ENCODE measurements around the gene C10orf95. TPM values are rescaled to one million over a fixed set of nuclear protein-coding genes. Genes with fewer than 3 reads are reported as not detected.

The C10orf95 gene
- total RNA-seq, 1 experiment from 2014 or later = 0.21 TPM

DNA sequence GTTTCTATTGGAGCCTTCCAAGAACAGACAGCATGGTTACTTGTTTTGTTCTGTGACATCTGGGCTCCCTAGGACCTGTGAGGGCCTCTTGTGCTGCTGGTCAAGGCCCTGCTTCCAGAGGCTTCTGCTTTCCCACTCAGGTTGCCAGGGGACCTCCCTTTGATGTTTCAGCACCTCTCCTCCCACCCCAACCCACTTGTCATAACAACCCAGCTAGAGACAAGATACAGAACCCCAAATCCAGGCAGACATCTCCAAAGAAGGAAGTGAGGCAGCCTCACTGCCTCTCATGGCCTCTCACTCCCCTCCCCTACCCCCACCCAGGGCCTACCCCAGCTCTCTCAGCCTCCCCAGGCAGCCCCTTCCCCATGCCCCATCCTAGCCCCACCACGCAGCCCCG is 44.5 kb downstream of the C10orf95 start:
- CTCF ChIA-PET = interaction anchor here (0.5 to 0.6 kb wide), 3 partner anchors 12 to 22 kb away, joined by 4 to 9 read pairs (median 4); partner anchors contain the start of gene PSD
- in situ Hi-C loops (cut with HindIII; ENCODE audit: low pct_unique_long_range_greater_than_20kb, low sequenced_read_pairs) = no loop called here
- Histone ChIP-seq H3K27ac (ENCODE audit: low read length) (no peak overlapping the region), H3K4me3 (ENCODE audit: low read depth in 2 of 2, low read length in 2 of 2) (no peak overlapping the region), H3K27me3 (ENCODE audit: control insufficient read depth, insufficient read depth, low read length) (0 out of 2 replicates have a peak, but pooled peaks cover 2% of the 10 kb centered on the region), H3K36me3 (ENCODE audit: control insufficient read depth, insufficient read depth, low read length) (peaks cover 2% of the 10 kb centered on the region; the same call in 1 of the 2 replicates), H3K4me1 (ENCODE audit: control insufficient read depth, insufficient read depth, low read length) (peaks cover 16% of the 10 kb centered on the region), H3K9me3 (ENCODE audit: control insufficient read depth, insufficient read depth, low read depth, low read length) (no peaks in the 10 kb centered on the region)
- intact Hi-C loops (cut with micrococcal nuclease; ENCODE audit: unreplicated experiment) = no loop called here
- ATAC-seq = no peak
- TF ChIP-seq, protein P1, sequence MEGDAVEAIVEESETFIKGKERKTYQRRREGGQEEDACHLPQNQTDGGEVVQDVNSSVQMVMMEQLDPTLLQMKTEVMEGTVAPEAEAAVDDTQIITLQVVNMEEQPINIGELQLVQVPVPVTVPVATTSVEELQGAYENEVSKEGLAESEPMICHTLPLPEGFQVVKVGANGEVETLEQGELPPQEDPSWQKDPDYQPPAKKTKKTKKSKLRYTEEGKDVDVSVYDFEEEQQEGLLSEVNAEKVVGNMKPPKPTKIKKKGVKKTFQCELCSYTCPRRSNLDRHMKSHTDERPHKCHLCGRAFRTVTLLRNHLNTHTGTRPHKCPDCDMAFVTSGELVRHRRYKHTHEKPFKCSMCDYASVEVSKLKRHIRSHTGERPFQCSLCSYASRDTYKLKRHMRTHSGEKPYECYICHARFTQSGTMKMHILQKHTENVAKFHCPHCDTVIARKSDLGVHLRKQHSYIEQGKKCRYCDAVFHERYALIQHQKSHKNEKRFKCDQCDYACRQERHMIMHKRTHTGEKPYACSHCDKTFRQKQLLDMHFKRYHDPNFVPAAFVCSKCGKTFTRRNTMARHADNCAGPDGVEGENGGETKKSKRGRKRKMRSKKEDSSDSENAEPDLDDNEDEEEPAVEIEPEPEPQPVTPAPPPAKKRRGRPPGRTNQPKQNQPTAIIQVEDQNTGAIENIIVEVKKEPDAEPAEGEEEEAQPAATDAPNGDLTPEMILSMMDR (IDR thresholded peaks at IDR 0.05) = no peak
- TF ChIP-seq, protein P2, sequence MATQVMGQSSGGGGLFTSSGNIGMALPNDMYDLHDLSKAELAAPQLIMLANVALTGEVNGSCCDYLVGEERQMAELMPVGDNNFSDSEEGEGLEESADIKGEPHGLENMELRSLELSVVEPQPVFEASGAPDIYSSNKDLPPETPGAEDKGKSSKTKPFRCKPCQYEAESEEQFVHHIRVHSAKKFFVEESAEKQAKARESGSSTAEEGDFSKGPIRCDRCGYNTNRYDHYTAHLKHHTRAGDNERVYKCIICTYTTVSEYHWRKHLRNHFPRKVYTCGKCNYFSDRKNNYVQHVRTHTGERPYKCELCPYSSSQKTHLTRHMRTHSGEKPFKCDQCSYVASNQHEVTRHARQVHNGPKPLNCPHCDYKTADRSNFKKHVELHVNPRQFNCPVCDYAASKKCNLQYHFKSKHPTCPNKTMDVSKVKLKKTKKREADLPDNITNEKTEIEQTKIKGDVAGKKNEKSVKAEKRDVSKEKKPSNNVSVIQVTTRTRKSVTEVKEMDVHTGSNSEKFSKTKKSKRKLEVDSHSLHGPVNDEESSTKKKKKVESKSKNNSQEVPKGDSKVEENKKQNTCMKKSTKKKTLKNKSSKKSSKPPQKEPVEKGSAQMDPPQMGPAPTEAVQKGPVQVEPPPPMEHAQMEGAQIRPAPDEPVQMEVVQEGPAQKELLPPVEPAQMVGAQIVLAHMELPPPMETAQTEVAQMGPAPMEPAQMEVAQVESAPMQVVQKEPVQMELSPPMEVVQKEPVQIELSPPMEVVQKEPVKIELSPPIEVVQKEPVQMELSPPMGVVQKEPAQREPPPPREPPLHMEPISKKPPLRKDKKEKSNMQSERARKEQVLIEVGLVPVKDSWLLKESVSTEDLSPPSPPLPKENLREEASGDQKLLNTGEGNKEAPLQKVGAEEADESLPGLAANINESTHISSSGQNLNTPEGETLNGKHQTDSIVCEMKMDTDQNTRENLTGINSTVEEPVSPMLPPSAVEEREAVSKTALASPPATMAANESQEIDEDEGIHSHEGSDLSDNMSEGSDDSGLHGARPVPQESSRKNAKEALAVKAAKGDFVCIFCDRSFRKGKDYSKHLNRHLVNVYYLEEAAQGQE (IDR thresholded peaks at IDR 0.05; ENCODE audit: insufficient read depth in 1 of 2, low read depth in 2 of 2, low read length in 1 of 2) = no peak
- TF ChIP-seq TCF7L2 (IDR thresholded peaks at IDR 0.05; ENCODE audit: low read depth, low read length) = no peak
- TF ChIP-seq SIN3A (IDR thresholded peaks at IDR 0.05; ENCODE audit: borderline replicate concordance, insufficient read depth, low read depth, low read length) = no peak
- TF ChIP-seq POLR2AphosphoS5 (IDR thresholded peaks at IDR 0.05; ENCODE audit: low read depth, low read length) = no peak
- no peak for DNase-seq (ENCODE audit: low read depth, low spot score)
- BruUV-seq (replicated peaks) = no TSS peak
- POLR2A ChIA-PET = interaction anchor here (0.6 kb wide), 1 partner anchor 14 kb away, joined by 3 read pairs; the partner anchor contains the start of gene FBXL15

DNA sequence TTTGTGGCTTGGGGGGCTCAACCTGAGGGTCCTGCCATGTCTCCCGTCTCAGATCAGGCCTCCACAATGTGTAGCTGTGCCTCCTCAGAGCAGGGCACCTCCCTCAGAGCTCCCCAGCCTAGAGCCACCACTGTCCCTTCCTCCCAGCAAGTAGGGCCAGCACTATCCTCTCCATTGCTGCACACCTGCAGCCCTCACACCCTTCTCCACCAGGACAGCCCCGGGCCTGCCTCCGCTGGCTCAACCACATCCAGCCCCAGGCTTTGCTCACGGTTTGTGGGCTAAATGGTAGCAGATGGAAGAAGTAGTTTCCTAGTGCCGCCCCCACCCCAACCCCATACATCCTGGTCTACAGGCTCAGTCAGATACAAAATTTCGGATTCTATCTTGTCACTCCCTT is 45.7 kb downstream of the C10orf95 start:
- H3K27ac ChIP-seq (ENCODE audit: low read length) = no peak overlapping the region
- H3K27me3 ChIP-seq (ENCODE audit: control insufficient read depth, insufficient read depth, low read length) = 0 out of 2 replicates have a peak, but pooled peaks cover 2% of the 10 kb centered on the region
- no peak overlapping the region for H3K4me3 ChIP-seq (ENCODE audit: low read depth in 2 of 2, low read length in 2 of 2)
- peaks cover 25% of the 10 kb centered on the region for H3K4me1 ChIP-seq (ENCODE audit: control insufficient read depth, insufficient read depth, low read length)
- intact Hi-C loops (cut with micrococcal nuclease; ENCODE audit: unreplicated experiment) = no loop called here
- DNase-seq (ENCODE audit: low read depth, low spot score) = no peak
- ChIA-PET POLR2A (interaction anchor here (0.7 kb wide), 1 partner anchor 174 kb away, joined by 3 read pairs; no protein-coding TSS in a partner anchor), CTCF (interaction anchor here (1.0 kb wide), 1 partner anchor 20 kb away, joined by 10 read pairs; no protein-coding TSS in a partner anchor)
- BruUV-seq (replicated peaks) = no TSS peak
- no peak for TF ChIP-seq TCF7L2 (IDR thresholded peaks at IDR 0.05; ENCODE audit: low read depth, low read length)
- TF ChIP-seq SIN3A (IDR thresholded peaks at IDR 0.05; ENCODE audit: borderline replicate concordance, insufficient read depth, low read depth, low read length) = no peak
- TF ChIP-seq, protein P1 (IDR thresholded peaks at IDR 0.05) = no peak
- no peak; the same call in 1 of the 2 replicates for TF ChIP-seq POLR2AphosphoS5 (IDR thresholded peaks at IDR 0.05; ENCODE audit: low read depth, low read length)
- in situ Hi-C loops (cut with HindIII; ENCODE audit: low pct_unique_long_range_greater_than_20kb, low sequenced_read_pairs) = no loop called here
- H3K36me3 ChIP-seq (ENCODE audit: control insufficient read depth, insufficient read depth, low read length) = peaks cover 2% of the 10 kb centered on the region; the same call in 1 of the 2 replicates
- ATAC-seq = no peak
- no peaks in the 10 kb centered on the region for H3K9me3 ChIP-seq (ENCODE audit: control insufficient read depth, insufficient read depth, low read depth, low read length)

All from Panc1 (cell line).